Measurements from ENCODE around the gene ZNF554. TPM values are rescaled to one million over a fixed set of nuclear protein-coding genes. Genes with fewer than 3 reads are reported as not detected.

ZNF554 gene
- total and polyA plus RNA-seq, 2 of the 8 experiments (the other 6 are each of a cell fraction or from before 2014, with no cell fraction given) = 1.8 to 5.7 TPM

DNA sequence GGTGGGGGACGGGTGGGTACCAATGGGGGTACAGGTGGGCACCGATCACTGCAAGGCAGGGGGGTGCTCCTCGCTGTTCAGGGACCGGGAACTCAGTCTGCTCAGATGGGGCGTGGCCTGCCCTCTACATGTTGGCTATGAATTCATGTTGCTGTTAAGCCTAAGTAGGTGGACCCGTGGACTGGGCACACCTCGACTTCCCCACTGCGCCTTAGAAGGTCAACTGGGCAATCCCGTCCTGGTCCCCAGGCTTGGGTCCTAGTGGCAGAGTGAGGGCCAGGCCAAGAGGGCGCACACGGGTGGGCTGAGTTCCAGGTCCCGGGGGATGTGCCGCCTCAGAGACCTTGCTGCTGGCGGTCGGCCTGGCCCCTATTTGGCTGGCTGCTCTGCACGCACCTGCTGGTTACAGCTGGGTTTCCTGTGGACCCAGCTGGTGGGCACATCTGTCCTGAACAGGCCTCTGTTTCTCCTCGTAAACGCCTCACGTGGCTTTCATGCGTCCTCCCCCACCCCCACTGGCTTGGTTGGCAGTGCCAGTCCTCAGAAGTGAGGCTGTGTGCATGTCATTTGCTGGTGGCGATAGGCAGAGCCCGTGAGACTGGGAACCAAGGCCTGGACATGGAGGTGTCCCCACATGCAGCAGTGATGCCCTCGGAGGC lies 13.5 kb upstream of the ZNF554 start:
- H2BK15ac ChIP-seq (ENCODE audit: low read length) = no peak overlapping the region
- no peak overlapping the region for H3K4me2 ChIP-seq (ENCODE audit: insufficient read depth in 1 of 2, low read depth in 2 of 2, low read length in 2 of 2)
- no peak overlapping the region for H3K56ac ChIP-seq (replicated peaks; ENCODE audit: insufficient read length, low read depth, low read length)
- no peak overlapping the region for H3K18ac ChIP-seq (ENCODE audit: extremely low read depth, low read length)
- H3K4me1 ChIP-seq (replicated peaks in 1 of 4; ENCODE audit: control insufficient read depth in 3 of 4, insufficient read depth in 4 of 4, low read length in 3 of 4) = no peaks in the 10 kb centered on the region; a peak in 1 of 7 replicates
- H4K5ac ChIP-seq (ENCODE audit: insufficient read length, low read depth, low read length) = no peak overlapping the region
- H3K27me3 ChIP-seq (replicated peaks in 1 of 4; ENCODE audit: control insufficient read depth in 3 of 4, extremely low read depth in 1 of 4, insufficient read depth in 3 of 4, low read length in 3 of 4) = no peaks in the 10 kb centered on the region
- H2BK5ac ChIP-seq (ENCODE audit: low read depth, low read length) = no peak overlapping the region
- peaks cover 7% of the 10 kb centered on the region for H3K79me1 ChIP-seq (ENCODE audit: low read depth, low read length)
- no peak overlapping the region for H3K27ac ChIP-seq (ENCODE audit: low read depth, low read length)
- peaks cover 8 to 27% of the 10 kb centered on the region in 2 experiments for H4K20me1 ChIP-seq (replicated peaks in 1 of 2; ENCODE audit: control insufficient read depth in 1 of 2, insufficient read depth in 2 of 2, low read length in 2 of 2)
- no peak overlapping the region for H3K4me3 ChIP-seq (ENCODE audit: extremely low read depth in 1 of 4, insufficient read depth in 2 of 4, low read depth in 3 of 4, low read length in 4 of 4)
- H2AFZ ChIP-seq (ENCODE audit: low read length) = no peak overlapping the region
- no peak overlapping the region for H2BK120ac ChIP-seq (replicated peaks; ENCODE audit: low read depth, low read length)
- 96% methylated on average over 18 of the region's 23 CpGs; no CpG with 5 or more reads in 1 of the 2 experiments for WGBS, 2 experiments (ENCODE audit: extremely low coverage in 1 of 2, insufficient coverage in 1 of 2, insufficient read length in 1 of 2, insufficient replicate concordance in 2 of 2, low coverage in 1 of 2, low lambda C conversion rate in 2 of 2, missing lambda C conversion rate in 1 of 2)
- TF ChIP-seq EGR1 (IDR thresholded peaks at IDR 0.05; ENCODE audit: borderline replicate concordance, low read depth, low read length) (no peak), SIN3A (conservative IDR thresholded peaks at IDR 0.05 in 1 of 2, IDR thresholded peaks at IDR 0.05 in 1 of 2; ENCODE audit: low read depth in 1 of 2, low read length in 2 of 2) (no peak), GTF2F1 (IDR thresholded peaks at IDR 0.05; ENCODE audit: borderline replicate concordance, low read depth, low read length) (no peak), RAD21 (IDR thresholded peaks at IDR 0.05 in 1 of 2, conservative IDR thresholded peaks at IDR 0.05 in 1 of 2; ENCODE audit: low read depth in 2 of 2, low read length in 2 of 2) (no peak), PHF8 (conservative IDR thresholded peaks at IDR 0.05; ENCODE audit: low read depth, low read length) (no peak), NRF1 (IDR thresholded peaks at IDR 0.05; ENCODE audit: low read depth, low read length) (no peak), ZNF274 (IDR thresholded peaks at IDR 0.05; ENCODE audit: borderline replicate concordance, extremely low read depth, low read length) (no peak), EZH2 (IDR thresholded peaks at IDR 0.05; ENCODE audit: low read depth, low read length, severe bottlenecking) (no peak), CEBPB (IDR thresholded peaks at IDR 0.05; ENCODE audit: low read depth, low read length) (no peak), CHD2 (IDR thresholded peaks at IDR 0.05; ENCODE audit: low read length) (no peak), JUND (IDR thresholded peaks at IDR 0.05; ENCODE audit: low read length) (no peak), SP2 (IDR thresholded peaks at IDR 0.05; ENCODE audit: low read length) (no peak), KDM1A (IDR thresholded peaks at IDR 0.05; ENCODE audit: borderline replicate concordance, low read length) (no peak), YY1 (IDR thresholded peaks at IDR 0.05; ENCODE audit: low read depth, low read length) (no peak)
- H4K91ac ChIP-seq (replicated peaks; ENCODE audit: insufficient read length, low read length) = no peak overlapping the region
- no peak overlapping the region for H3K4ac ChIP-seq (replicated peaks; ENCODE audit: insufficient read length, low read depth, low read length)
- H3K9ac ChIP-seq (replicated peaks in 1 of 4; ENCODE audit: extremely low read depth in 1 of 4, low read depth in 3 of 4, low read length in 3 of 4) = no peak overlapping the region
- H3K36me3 ChIP-seq (ENCODE audit: control insufficient read depth in 2 of 4, insufficient read depth in 4 of 4, low read length in 3 of 4) = peaks cover 9 to 68% (median 54%) of the 10 kb centered on the region in 4 experiments; a peak in 7 of 8 replicates
- no peak overlapping the region for H2BK12ac ChIP-seq (ENCODE audit: low read depth, low read length)
- H2BK20ac ChIP-seq (ENCODE audit: low read length) = no peak overlapping the region
- ChIA-PET POLR2A (ENCODE audit: partially characterized antibody) (no interaction called here), CTCF (ENCODE audit: partially characterized antibody) (no interaction called here)
- no peaks in the 10 kb centered on the region for H3K9me3 ChIP-seq (ENCODE audit: insufficient read depth in 2 of 2, low read depth in 1 of 2, low read length in 1 of 2)
- no peak overlapping the region for H3K23ac ChIP-seq (ENCODE audit: insufficient read length)
- H3K23me2 ChIP-seq (ENCODE audit: low read depth, low read length) = peaks cover 7% of the 10 kb centered on the region; the same call in 1 of the 2 replicates
- H2AK5ac ChIP-seq (ENCODE audit: low read depth, low read length) = no peak overlapping the region
- H3K79me2 ChIP-seq (ENCODE audit: control insufficient read depth in 1 of 2, insufficient read depth in 2 of 2, low read length in 2 of 2) = no peaks in the 10 kb centered on the region
- no peak overlapping the region for H4K8ac ChIP-seq (ENCODE audit: extremely low read depth, insufficient read depth, low read length)
- DNase-seq (ENCODE audit: low read depth in 1 of 2, low spot score in 2 of 2) (no peak), FAIRE-seq (no peak)
- H3K14ac ChIP-seq (ENCODE audit: insufficient read length) = no peak overlapping the region
